Measurements from ENCODE around the gene NXF1. TPM values are rescaled to one million over a fixed set of nuclear protein-coding genes. Genes with fewer than 3 reads are reported as not detected.
"Not testable (repeated sequence)": the region's sequence is repeated elsewhere in the genome, so short reads cannot be mapped to it uniquely, and the experiment has no call there.

Gene NXF1
- total RNA-seq, 2 donors from 2014 or later: 271 to 305 TPM

DNA sequence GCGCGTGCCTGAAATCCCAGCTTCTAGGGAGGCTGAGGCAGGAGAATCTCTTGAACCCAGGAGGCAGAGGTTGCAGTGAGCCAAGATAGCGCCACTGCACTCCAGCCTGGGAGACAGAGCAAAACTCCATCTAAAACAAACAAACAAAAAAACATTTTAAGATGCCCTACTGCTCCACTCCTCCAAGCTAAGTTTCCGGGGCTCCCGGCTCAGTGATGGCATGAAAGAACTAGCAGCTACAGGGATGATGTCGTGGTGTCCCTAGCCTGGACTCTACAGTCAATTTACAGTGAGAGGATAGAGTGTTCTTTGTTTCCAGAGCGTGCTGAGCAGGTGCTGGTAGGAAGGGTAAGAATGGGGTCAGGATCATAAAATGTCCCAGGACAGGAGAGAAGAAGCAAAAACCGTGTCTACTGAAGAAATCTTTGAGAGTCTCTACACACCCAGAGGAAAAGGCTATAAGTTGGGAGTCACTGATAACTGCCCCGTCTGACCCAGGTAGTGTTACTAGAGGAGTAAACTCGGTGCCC, 50.1 kb downstream of the NXF1 start:
- Mint-ChIP-seq H3K4me3 (peak overlapping the region; percentile 21), H3K27me3 (no peaks in the 10 kb centered on the region), H3K27ac (peak overlapping the region; percentile 94), H3K4me1 (peaks cover 6% of the 10 kb centered on the region), H3K36me3 (ENCODE audit: low read depth) (no peaks in the 10 kb centered on the region)
- no peaks in the 10 kb centered on the region for H3K9me3 ChIP-seq (ENCODE audit: control insufficient read depth, low read length, poor library complexity, severe bottlenecking)
- DNase-seq (no peak), ATAC-seq (no peak)

DNA sequence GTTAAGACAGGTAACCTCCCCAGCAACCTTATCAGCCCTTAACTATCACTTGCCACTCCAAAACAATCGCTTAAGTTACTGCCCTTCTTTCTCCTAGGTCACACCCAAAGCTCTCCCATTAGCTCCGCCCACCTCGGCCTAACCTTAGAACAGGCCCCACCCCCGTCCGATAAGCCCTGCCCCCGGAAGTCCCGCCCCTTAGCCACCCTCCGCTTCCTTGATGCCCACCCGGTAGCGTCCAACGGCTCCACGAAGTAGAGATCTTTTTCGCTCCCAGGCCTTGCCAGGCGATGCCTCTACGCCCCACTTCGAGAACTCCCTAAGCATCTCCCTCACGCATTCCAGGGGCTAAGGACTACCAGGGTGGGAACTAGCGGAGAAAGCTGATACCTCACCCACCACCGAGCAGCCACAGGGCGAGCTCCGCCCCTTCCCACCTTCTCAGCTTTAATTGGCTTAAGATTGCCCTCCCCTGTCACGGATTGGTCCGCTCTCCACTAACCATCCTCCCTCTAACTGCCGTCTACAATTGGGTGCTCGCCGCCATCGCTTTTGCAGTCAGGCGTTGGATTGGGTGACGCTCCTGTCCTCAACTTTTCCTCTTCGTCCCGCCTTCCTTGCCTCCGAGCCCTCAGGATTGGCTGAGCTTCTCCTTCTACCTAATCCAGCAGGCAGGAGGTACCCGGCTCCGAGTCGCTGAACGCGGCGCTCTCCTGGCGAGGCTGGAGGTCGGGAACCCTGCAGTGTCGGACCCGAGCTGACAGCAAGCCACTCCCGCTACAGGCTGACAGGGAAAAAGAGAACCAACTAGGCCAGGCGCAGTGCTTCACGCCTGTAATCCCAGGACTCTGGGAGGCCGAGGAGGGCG, 51.3 kb downstream of the NXF1 start, which contains the start of gene ZBTB3:
ZBTB3 (minus strand) TSS at position 425 of the 868 bp plus-strand sequence. CDS start 496 bp downstream, outside the sequence.
- ATAC-seq (peak; percentile 95), DNase-seq (peak; percentile 91 to 94 (median 91))
- H3K9me3 ChIP-seq (ENCODE audit: control insufficient read depth, low read length, poor library complexity, severe bottlenecking): no peaks in the 10 kb centered on the region
- Mint-ChIP-seq H3K36me3 (ENCODE audit: low read depth) (no peaks in the 10 kb centered on the region), H3K4me3 (peak within 1 kb of the TSS; percentile 98), H3K27ac (peak within 1 kb of the TSS; percentile 94), H3K4me1 (peaks cover 10% of the 10 kb centered on the region), H3K27me3 (no peaks in the 10 kb centered on the region)

DNA sequence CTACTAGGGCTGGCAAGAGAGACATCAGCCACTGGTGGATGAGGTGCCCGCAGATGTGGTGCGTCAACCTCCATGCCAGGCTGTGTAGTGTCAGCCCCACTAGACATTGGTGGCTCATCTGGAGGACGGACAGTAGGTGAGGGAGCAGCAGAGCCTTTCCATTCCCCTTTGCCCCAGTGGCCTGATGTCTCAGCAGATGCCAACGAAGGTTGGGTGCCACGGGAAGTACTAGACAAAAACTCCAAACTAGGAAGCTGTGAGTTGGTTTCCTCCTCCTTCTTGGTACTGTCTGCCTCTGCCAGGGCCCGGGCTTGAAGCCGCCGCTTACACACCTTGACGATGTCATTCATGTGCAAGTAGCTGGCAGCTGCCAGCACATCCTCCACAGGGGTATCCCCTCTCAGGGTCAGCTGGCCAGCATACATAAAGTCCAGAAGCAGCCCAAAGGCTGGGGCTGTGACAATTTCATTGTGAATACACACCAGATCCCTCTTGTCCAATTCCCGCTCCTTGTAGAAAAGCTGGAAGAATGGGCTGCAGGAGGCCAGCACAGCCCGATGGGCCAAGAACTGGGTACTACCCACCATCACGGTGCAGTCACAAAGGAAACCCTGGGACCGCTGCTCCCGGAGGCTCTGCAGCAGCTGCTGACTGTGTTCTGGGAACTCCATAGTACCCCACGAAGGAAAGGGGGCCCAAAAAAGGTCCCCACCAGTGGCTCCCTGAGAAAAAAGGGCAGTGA, 52.1 kb downstream of the NXF1 start:
- H3K36me3 Mint-ChIP-seq (ENCODE audit: low read depth): no peaks in the 10 kb centered on the region
- no peaks in the 10 kb centered on the region for H3K27me3 Mint-ChIP-seq
- H3K4me1 Mint-ChIP-seq: peaks cover 13% of the 10 kb centered on the region

DNA sequence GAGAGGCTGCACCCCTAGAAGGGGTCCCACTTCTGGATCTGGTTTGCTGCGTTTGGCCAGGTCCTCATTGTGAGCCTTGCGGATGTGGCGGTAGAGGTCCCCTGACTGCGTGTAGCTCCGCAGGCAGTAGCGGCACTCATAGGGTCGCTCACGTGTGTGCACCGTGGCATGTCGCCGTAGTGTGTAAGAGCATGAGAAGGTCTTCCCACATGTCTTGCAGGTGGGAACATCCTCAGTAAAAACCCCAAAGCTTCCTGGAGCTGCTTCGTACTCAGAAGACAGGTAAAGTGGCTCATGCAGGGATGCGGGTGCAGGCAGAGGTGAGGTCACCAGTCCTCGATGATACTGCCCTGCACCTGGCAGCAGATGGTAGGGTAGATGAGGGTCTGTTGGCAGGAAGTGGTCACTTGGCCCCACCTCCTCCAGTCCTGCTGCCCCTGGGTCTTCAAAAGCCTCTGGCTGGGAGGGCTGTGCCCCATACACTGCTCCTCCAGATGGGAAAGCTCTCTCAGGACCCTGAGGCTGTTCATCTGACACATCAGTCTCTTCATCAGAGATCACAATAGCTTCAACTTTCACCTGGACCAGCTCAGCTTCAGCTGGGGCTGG, 53.0 kb downstream of the NXF1 start:
- H3K36me3 Mint-ChIP-seq (ENCODE audit: low read depth): no peaks in the 10 kb centered on the region
- no peaks in the 10 kb centered on the region for H3K27me3 Mint-ChIP-seq
- H3K9me3 ChIP-seq (ENCODE audit: control insufficient read depth, low read length, poor library complexity, severe bottlenecking): no peaks in the 10 kb centered on the region
- H3K4me3 Mint-ChIP-seq: no peak overlapping the region
- DNase-seq (no peak), ATAC-seq (no peak)
- H3K4me1 Mint-ChIP-seq: peaks cover 13% of the 10 kb centered on the region
- H3K27ac Mint-ChIP-seq: no peak overlapping the region

More for the DNA sequence above, 52.1 kb downstream of the NXF1 start:
- no peak for ATAC-seq
- peak overlapping the region; percentile 98 for H3K4me3 Mint-ChIP-seq
- no peak for DNase-seq
- no peaks in the 10 kb centered on the region for H3K9me3 ChIP-seq (ENCODE audit: control insufficient read depth, low read length, poor library complexity, severe bottlenecking)
- peak overlapping the region; percentile 94 for H3K27ac Mint-ChIP-seq

DNA sequence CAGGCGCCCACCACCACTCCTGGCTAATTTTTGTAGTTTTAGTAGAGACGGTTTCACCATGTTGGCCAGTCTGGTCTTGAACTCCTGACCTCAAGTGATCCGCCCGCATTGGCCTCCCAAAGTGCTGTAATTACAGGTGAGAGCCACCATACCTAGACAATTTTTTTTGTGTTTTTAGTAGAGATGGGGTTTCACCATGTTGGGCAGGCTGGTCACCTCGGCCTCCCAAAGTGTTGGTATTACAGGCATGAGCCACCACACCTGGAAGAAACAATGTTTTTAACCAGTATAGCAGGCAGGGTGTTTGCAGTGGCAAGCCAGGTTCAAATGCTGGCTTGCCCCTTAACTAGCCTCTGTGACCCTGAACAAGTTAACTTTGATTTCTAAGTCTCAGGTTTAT, 55.3 kb downstream of the NXF1 start:
- not testable (repeated sequence) for H3K4me3 Mint-ChIP-seq; H3K27me3 Mint-ChIP-seq; H3K36me3 Mint-ChIP-seq (ENCODE audit: low read depth); DNase-seq; H3K27ac Mint-ChIP-seq; H3K9me3 ChIP-seq (ENCODE audit: control insufficient read depth, low read length, poor library complexity, severe bottlenecking); ATAC-seq
- H3K4me1 Mint-ChIP-seq: peaks cover 13% of the 10 kb centered on the region

DNA sequence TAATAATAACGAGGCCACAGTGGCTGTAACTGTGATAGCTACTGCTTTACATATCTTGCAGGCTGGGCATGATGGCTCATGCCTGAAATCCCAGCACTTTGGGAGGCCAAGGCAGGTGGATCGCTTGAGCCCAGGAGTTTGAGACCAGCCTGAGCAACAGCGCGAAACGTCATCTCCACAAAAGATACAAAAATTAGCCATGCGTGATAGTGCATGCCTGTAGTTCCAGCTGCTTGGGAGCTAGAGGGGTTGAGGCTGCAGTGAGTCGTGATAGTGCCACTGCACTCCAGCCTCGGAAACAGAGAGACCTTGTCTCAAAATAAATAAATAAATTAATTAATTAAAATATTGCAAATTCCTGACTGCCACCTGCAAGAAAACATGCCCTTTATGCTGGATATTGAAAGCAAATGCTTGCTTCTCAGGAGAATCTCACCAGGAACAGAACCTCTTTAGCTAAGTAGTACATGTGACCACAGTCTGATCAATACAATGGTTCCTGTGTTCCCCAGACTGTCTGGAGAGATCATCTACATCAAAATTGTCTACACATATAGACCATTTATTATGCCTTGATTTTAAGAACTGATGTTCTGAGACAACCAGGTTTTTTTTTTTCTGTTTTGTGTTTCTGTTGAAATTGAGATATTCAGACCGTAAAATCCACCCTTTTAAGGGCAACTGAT, 57.6 kb downstream of the NXF1 start:
- ATAC-seq (no peak), DNase-seq (no peak)
- Mint-ChIP-seq H3K36me3 (ENCODE audit: low read depth) (no peaks in the 10 kb centered on the region), H3K27me3 (no peaks in the 10 kb centered on the region), H3K27ac (no peak overlapping the region), H3K4me3 (no peak overlapping the region), H3K4me1 (peaks cover 8% of the 10 kb centered on the region)
- no peaks in the 10 kb centered on the region for H3K9me3 ChIP-seq (ENCODE audit: control insufficient read depth, low read length, poor library complexity, severe bottlenecking)

Other genes with a start within 250 kb of the NXF1 start
- 1,000 to 10,000 TPM; 1,954 to 1,984 TPM for gene EEF1G, start 231.5 kb downstream of the NXF1 start, total RNA-seq
- 10 to 100 TPM; 20.9 to 23.2 TPM for gene TUT1, start 213.9 kb downstream of the NXF1 start, total RNA-seq
- 100 to 1,000 TPM; 140 to 175 TPM for gene MTA2, start 203.6 kb downstream of the NXF1 start, total RNA-seq
- 100 to 1,000 TPM; 169 to 174 TPM for gene EML3, start 192.7 kb downstream of the NXF1 start, total RNA-seq
- gene ROM1, start 192.2 kb downstream of the NXF1 start, total RNA-seq: 1 to 10 TPM in 1 of 2 donors, under 1 TPM in 1; 0.94 to 1.2 TPM
- gene B3GAT3, start 183.5 kb downstream of the NXF1 start, total RNA-seq: 10 to 100 TPM; 53.0 to 57.2 TPM
- gene GANAB, start 158.8 kb downstream of the NXF1 start, total RNA-seq: 100 to 1,000 TPM; 168 to 179 TPM
- 10 to 100 TPM; 12.1 to 13.0 TPM for gene INTS5, start 152.1 kb downstream of the NXF1 start, total RNA-seq
- gene C11orf98, start 140.2 kb downstream of the NXF1 start, total RNA-seq: 10 to 100 TPM; 20.0 to 21.6 TPM
- gene CSKMT, start 140.1 kb downstream of the NXF1 start, total RNA-seq: 10 to 100 TPM in 1 of 2 donors, 1 to 10 TPM in 1; 8.0 to 15.9 TPM
- gene UQCC3, start 133.8 kb downstream of the NXF1 start, total RNA-seq: 1 to 10 TPM; 2.6 to 3.3 TPM
- 10 to 100 TPM; 12.0 to 14.9 TPM for gene LBHD1, start 133.2 kb downstream of the NXF1 start, total RNA-seq
- 100 to 1,000 TPM; 195 to 203 TPM for gene UBXN1, start 126.4 kb downstream of the NXF1 start, total RNA-seq
- not detected for gene LRRN4CL, start 115.9 kb downstream of the NXF1 start, total RNA-seq
- 10 to 100 TPM; 20.8 to 20.9 TPM for gene BSCL2, start 98.0 kb downstream of the NXF1 start, total RNA-seq
- gene GNG3, start 97.8 kb downstream of the NXF1 start, total RNA-seq: not detected
- 10 to 100 TPM; 41.4 to 43.2 TPM for gene HNRNPUL2, start 78.0 kb downstream of the NXF1 start, total RNA-seq
- gene TTC9C, start 77.0 kb downstream of the NXF1 start, total RNA-seq: 10 to 100 TPM; 11.0 to 14.1 TPM
- gene ZBTB3, start 51.3 kb downstream of the NXF1 start, total RNA-seq: 1 to 10 TPM; 7.4 to 9.1 TPM
- gene POLR2G, start 43.9 kb downstream of the NXF1 start, total RNA-seq: 10 to 100 TPM; 65.0 to 65.7 TPM
- 10 to 100 TPM; 14.1 to 15.8 TPM for gene TAF6L, start 34.0 kb downstream of the NXF1 start, total RNA-seq
- 10 to 100 TPM; 20.5 to 27.7 TPM for gene TMEM179B, start 18.0 kb downstream of the NXF1 start, total RNA-seq
- 1 to 10 TPM; 5.7 to 7.3 TPM for gene TMEM223, start 13.4 kb downstream of the NXF1 start, total RNA-seq
- 100 to 1,000 TPM; 103 to 119 TPM for gene STX5, start 26.6 kb upstream of the NXF1 start, total RNA-seq
- not detected for gene TEX54, start 27.4 kb upstream of the NXF1 start, total RNA-seq
- 100 to 1,000 TPM; 146 to 163 TPM for gene WDR74, start 34.1 kb upstream of the NXF1 start, total RNA-seq
- gene SLC3A2, start 75.5 kb upstream of the NXF1 start, total RNA-seq: 100 to 1,000 TPM; 233 to 240 TPM
- not detected for gene CHRM1, start 115.9 kb upstream of the NXF1 start, total RNA-seq
- not detected for gene SLC22A6, start 179.5 kb upstream of the NXF1 start, total RNA-seq
- not detected for gene SLC22A8, start 210.4 kb upstream of the NXF1 start, total RNA-seq